H1 (cell line): ENCODE results near the gene RNF187. TPM values are rescaled to one million over a fixed set of nuclear protein-coding genes. Genes with fewer than 3 reads are reported as not detected.

Experiments
- CTCF ChIA-PET: fragments of 300-600 bp; sonication (Branson Sonifier 250); formaldehyde crosslinking; loops from one replicate; lab custom pipeline; 2021; ENCODE audit not compliant: partially characterized antibody; lab: Charles Lee
- POLR2A ChIA-PET: fragments of 300-600 bp; sonication (Branson Sonifier 250); formaldehyde crosslinking; loops from one replicate; lab custom pipeline; 2021; ENCODE audit warnings: inconsistent platforms; ENCODE audit not compliant: partially characterized antibody; lab: Charles Lee
- DNase-seq, 2 experiments: peaks; one replicate each; pipeline versions ENCODE4 v3.0.0 to v3.0.0-alpha.2; 2010 to 2022; ENCODE audit warnings: low spot score in 2 of 2, low read depth in 1 of 2, mixed read lengths in 1 of 2
- FAIRE-seq: peaks from 2 replicates; lab custom pipeline; 2011; peaks lifted over from hg19 to GRCh38; lab: Jason Lieb, UNC
- H2AFZ ChIP-seq: 2 replicates; pipeline ENCODE4 v1.8.1; 2012; ENCODE audit warnings: low read length, inconsistent platforms
- H2AK5ac ChIP-seq: 2 replicates; pipeline ENCODE4 v1.6.1; 2013; ENCODE audit warnings: low read depth, low read length
- H2BK120ac ChIP-seq: replicated peaks from 2 replicates; pipeline ENCODE3; 2013; ENCODE audit warnings: low read depth, low read length, inconsistent platforms
- H2BK12ac ChIP-seq: 2 replicates; pipeline ENCODE4 v1.6.1; 2013; ENCODE audit warnings: low read depth, low read length
- H2BK15ac ChIP-seq: 2 replicates; pipeline ENCODE4 v1.6.1; 2013; ENCODE audit warnings: low read length
- H2BK20ac ChIP-seq: 2 replicates; pipeline ENCODE4 v1.6.1; 2013; ENCODE audit warnings: low read length
- H2BK5ac ChIP-seq: 2 replicates; pipeline ENCODE4 v1.6.1; 2013; ENCODE audit warnings: low read depth, low read length
- H3K14ac ChIP-seq: 2 replicates; pipeline ENCODE4 v1.6.1; 2013; ENCODE audit warnings: inconsistent platforms; ENCODE audit not compliant: insufficient read length
- H3K18ac ChIP-seq: 2 replicates; pipeline ENCODE4 v1.6.1; 2013; ENCODE audit warnings: low read length; ENCODE audit errors: extremely low read depth
- H3K23ac ChIP-seq: 2 replicates; pipeline ENCODE4 v1.6.1; 2013; ENCODE audit warnings: inconsistent platforms; ENCODE audit not compliant: insufficient read length
- H3K23me2 ChIP-seq: 2 replicates; pipeline ENCODE4 v1.6.1; 2013; ENCODE audit warnings: low read depth, low read length
- H3K27ac ChIP-seq: 2 replicates; pipeline ENCODE4 v1.6.1; 2011; ENCODE audit warnings: low read depth, low read length, inconsistent platforms
- H3K27me3 ChIP-seq, 4 experiments: replicated peaks in 1 of 4; 1 replicate in 1 of 4; 2 replicates in 3 of 4; pipeline versions ENCODE4 v1.6.1 to v1.8.1; 2011 to 2013; ENCODE audit warnings: low read length in 3 of 4, mild to moderate bottlenecking in 3 of 4, inconsistent platforms in 2 of 4, mixed read lengths in 2 of 4, moderate library complexity in 1 of 4; ENCODE audit not compliant: control insufficient read depth in 3 of 4, insufficient read depth in 3 of 4; ENCODE audit errors: extremely low read depth in 1 of 4
- H3K36me3 ChIP-seq, 4 experiments: 2 replicates each; pipeline versions ENCODE4 v1.6.1 to v1.8.1; 2011 to 2013; ENCODE audit warnings: mild to moderate bottlenecking in 4 of 4, low read length in 3 of 4, moderate library complexity in 2 of 4, control low read depth in 1 of 4, inconsistent platforms in 1 of 4; ENCODE audit not compliant: insufficient read depth in 4 of 4, control insufficient read depth in 2 of 4
- H3K4ac ChIP-seq: replicated peaks from 2 replicates; pipeline ENCODE3; 2013; ENCODE audit warnings: low read length, low read depth, mixed read lengths, inconsistent platforms; ENCODE audit not compliant: insufficient read length
- H3K4me1 ChIP-seq, 4 experiments: replicated peaks in 1 of 4; 1 replicate in 1 of 4; 2 replicates in 3 of 4; pipeline versions ENCODE4 v1.6.1 to v1.8.1; 2011 to 2013; ENCODE audit warnings: low read length in 3 of 4, inconsistent platforms in 2 of 4, mixed read lengths in 1 of 4; ENCODE audit not compliant: insufficient read depth in 4 of 4, control insufficient read depth in 3 of 4
- H3K4me2 ChIP-seq, 2 experiments: 2 replicates each; pipeline versions ENCODE4 v1.6.1 to v1.8.1; 2011 to 2013; ENCODE audit warnings: low read depth in 2 of 2, low read length in 2 of 2, control low read depth in 1 of 2, inconsistent platforms in 1 of 2, mild to moderate bottlenecking in 1 of 2; ENCODE audit not compliant: insufficient read depth in 1 of 2
- H3K4me3 ChIP-seq, 4 experiments: fragments of 200-600, 300-600 bp in 1 of 4; sonication (generic), shearing (Covaris generic), sonication (Bioruptor Twin) in 1 of 4; 2 replicates each; pipeline versions ENCODE4 v1.5.1 to v1.8.1; 2011 to 2016; ENCODE audit warnings: low read length in 4 of 4, low read depth in 3 of 4, control low read depth in 2 of 4, inconsistent platforms in 2 of 4, mild to moderate bottlenecking in 2 of 4, mixed read lengths in 1 of 4, moderate library complexity in 1 of 4; ENCODE audit not compliant: insufficient read depth in 2 of 4; ENCODE audit errors: extremely low read depth in 1 of 4
- H3K56ac ChIP-seq: replicated peaks from 2 replicates; pipeline ENCODE3; 2013; ENCODE audit warnings: low read depth, mild to moderate bottlenecking, mixed read lengths, low read length, inconsistent platforms; ENCODE audit not compliant: insufficient read length
- H3K79me1 ChIP-seq: 2 replicates; pipeline ENCODE4 v1.6.1; 2013; ENCODE audit warnings: low read depth, low read length, control low read depth
- H3K79me2 ChIP-seq, 2 experiments: 2 replicates each; pipeline versions ENCODE4 v1.6.1 to v1.8.1; 2012 to 2013; ENCODE audit warnings: low read length in 2 of 2, mild to moderate bottlenecking in 2 of 2, inconsistent platforms in 1 of 2; ENCODE audit not compliant: insufficient read depth in 2 of 2, control insufficient read depth in 1 of 2
- H3K9ac ChIP-seq, 4 experiments: replicated peaks in 1 of 4; 1 replicate in 1 of 4; 2 replicates in 3 of 4; pipeline versions ENCODE4 v1.6.1 to v1.8.1; 2011 to 2013; ENCODE audit warnings: low read depth in 3 of 4, low read length in 3 of 4, control low read depth in 2 of 4, mild to moderate bottlenecking in 2 of 4, moderate library complexity in 2 of 4, inconsistent platforms in 1 of 4; ENCODE audit errors: extremely low read depth in 1 of 4
- H3K9me3 ChIP-seq, 2 experiments: 2 replicates each; pipeline versions ENCODE4 v1.6.1 to v1.8.1; 2012 to 2013; ENCODE audit warnings: mild to moderate bottlenecking in 2 of 2, moderate library complexity in 2 of 2, control low read depth in 1 of 2, inconsistent platforms in 1 of 2, low read depth in 1 of 2, low read length in 1 of 2, mixed read lengths in 1 of 2; ENCODE audit not compliant: insufficient read depth in 2 of 2
- H4K20me1 ChIP-seq, 2 experiments: replicated peaks in 1 of 2; 2 replicates each; pipeline versions ENCODE3 to v1.8.1; 2011 to 2013; ENCODE audit warnings: inconsistent platforms in 2 of 2, low read length in 2 of 2, mild to moderate bottlenecking in 1 of 2; ENCODE audit not compliant: insufficient read depth in 2 of 2, control insufficient read depth in 1 of 2
- H4K5ac ChIP-seq: 2 replicates; pipeline ENCODE4 v1.6.1; 2013; ENCODE audit warnings: low read length, low read depth, mixed read lengths, inconsistent platforms; ENCODE audit not compliant: insufficient read length
- H4K8ac ChIP-seq: 2 replicates; pipeline ENCODE4 v1.8.0; 2013; ENCODE audit warnings: mild to moderate bottlenecking, moderate library complexity, low read length, inconsistent platforms; ENCODE audit not compliant: insufficient read depth; ENCODE audit errors: extremely low read depth
- H4K91ac ChIP-seq: replicated peaks from 2 replicates; pipeline ENCODE3; 2013; ENCODE audit warnings: low read length, mixed read lengths, inconsistent platforms; ENCODE audit not compliant: insufficient read length
- POLR2AphosphoS5 ChIP-seq: IDR thresholded peaks from 2 replicates; pipeline ENCODE4 v1.6.1; 2011; ENCODE audit warnings: low read depth, low read length
- POU5F1 ChIP-seq: IDR thresholded peaks from 2 replicates; pipeline ENCODE4 v1.6.1; 2011; ENCODE audit warnings: low read depth, mild to moderate bottlenecking, low read length, moderate library complexity
- RAD21 ChIP-seq, 2 experiments: IDR thresholded peaks in 1 of 2; conservative IDR thresholded peaks in 1 of 2; 2 replicates each; pipeline ENCODE4 v1.6.1; 2011; ENCODE audit warnings: low read depth in 2 of 2, low read length in 2 of 2, improper control_type of control experiment in 1 of 2, inconsistent platforms in 1 of 2, mild to moderate bottlenecking in 1 of 2, moderate library complexity in 1 of 2
- RXRA ChIP-seq: IDR thresholded peaks from 2 replicates; pipeline ENCODE4 v1.6.1; 2011; ENCODE audit warnings: low read depth, mild to moderate bottlenecking, low read length, moderate library complexity; ENCODE audit not compliant: insufficient read depth
- WGBS, 2 experiments: shearing (Covaris generic) in 1 of 2; methylation state at CpG; one replicate each; pipeline versions ENCODE4 v1.1.6 to v1.1.7; 2013 to 2015; ENCODE audit warnings: low lambda C conversion rate in 2 of 2, mixed read lengths in 2 of 2, inconsistent platforms in 1 of 2, low coverage in 1 of 2, missing lambda C conversion rate in 1 of 2; ENCODE audit not compliant: insufficient replicate concordance in 2 of 2, insufficient coverage in 1 of 2, insufficient read length in 1 of 2; ENCODE audit errors: extremely low coverage in 1 of 2, missing lambda C conversion rate in 1 of 2; 5-methylcytosine and 5-hydroxymethylcytosine counted together
- polyA plus RNA-seq, 7 experiments: library from polyadenylated mRNA; depleted of rRNA in 3 of 7; stranded (reverse) in 5 of 7; unstranded in 2 of 7; fragments of >200 nt in 5 of 7; fragments of 200-250 nt in 2 of 7; gene quantifications; 1 replicate in 5 of 7; 2 replicates in 1 of 7; 4 replicates in 1 of 7; pipeline versions ENCODE4 v1.2.1 to v1.2.3, GENCODE V29; 2011 to 2013; ENCODE audit warnings: missing spikeins in 2 of 7, mixed read lengths in 2 of 7
- total RNA-seq: library from RNA; stranded (reverse); fragmentation: NEBNext Ultra II Directional; extraction: Animal tissue kit (Norgen Biotek cat#: 25700); gene quantifications from 2 replicates; pipeline ENCODE4 v1.2.1, GENCODE V29; 2021

Gene RNF187
- total and polyA plus RNA-seq, 2 of the 8 experiments (the other 6 are each of a cell fraction or from before 2014, with no cell fraction given): 47.0 to 113 TPM

DNA sequence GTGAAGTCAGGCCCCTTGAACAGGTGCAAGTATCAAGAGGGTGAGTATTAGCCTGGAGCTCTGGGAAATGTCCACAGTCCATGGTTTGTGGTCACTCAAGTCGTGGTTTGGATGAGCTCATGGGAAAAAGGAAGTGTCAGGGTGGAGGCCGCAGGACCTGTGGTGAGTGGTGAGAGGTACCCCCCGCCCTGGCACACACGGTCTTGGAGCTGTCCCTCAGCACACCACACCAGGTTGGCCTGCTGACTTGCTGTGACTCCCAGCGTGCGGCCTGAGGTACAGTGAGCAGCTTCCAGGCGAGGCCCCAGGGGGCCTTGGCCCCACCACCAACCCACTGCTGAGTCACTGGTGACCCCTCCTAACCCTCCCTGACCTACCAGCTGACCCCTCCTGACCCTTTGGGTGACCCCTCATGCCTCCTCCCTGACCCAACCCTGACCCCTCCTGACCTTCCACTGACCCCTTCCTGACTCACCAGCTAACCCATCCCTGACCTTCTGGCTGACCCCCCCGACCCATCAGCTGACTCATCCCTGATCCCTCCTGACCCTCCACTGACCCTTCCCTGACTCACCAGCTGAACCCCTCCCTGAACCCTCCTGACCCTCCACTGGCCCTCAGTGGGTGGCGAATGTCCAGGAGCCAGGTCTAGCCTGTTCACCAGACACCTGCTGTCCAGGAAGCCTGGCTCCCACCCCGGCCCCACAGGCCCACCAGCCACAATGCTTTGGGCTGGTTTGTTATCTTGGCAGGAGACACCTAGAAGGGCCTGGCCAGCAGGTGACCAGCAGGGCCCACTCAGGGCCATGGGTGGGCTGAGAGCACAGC lies 34.8 kb upstream of the RNF187 start:
- H3K27ac ChIP-seq: no peak overlapping the region
- no peak overlapping the region for H3K4ac ChIP-seq
- no peak overlapping the region for H3K23ac ChIP-seq
- no peak overlapping the region for H3K14ac ChIP-seq
- H3K79me1 ChIP-seq: 0 out of 2 replicates have a peak, but pooled peaks cover 2% of the 10 kb centered on the region
- no peak overlapping the region for H2BK12ac ChIP-seq
- peaks cover 0 to 2% (median 0%) of the 10 kb centered on the region in 4 experiments; a peak in 1 of 7 replicates for H3K4me1 ChIP-seq
- ChIA-PET POLR2A (interaction anchor here (0.8 to 5.0 kb wide), 9 partner anchors 9 to 62 kb away, joined by 3 to 24 read pairs (median 3); no protein-coding TSS in a partner anchor), CTCF (interaction anchor here (0.7 to 1.2 kb wide), 5 partner anchors 13 to 58 kb away, joined by 3 to 4 read pairs (median 3); no protein-coding TSS in a partner anchor)
- H3K9me3 ChIP-seq: no peaks in the 10 kb centered on the region
- H3K56ac ChIP-seq: no peak overlapping the region
- H3K79me2 ChIP-seq: peaks cover 0 to 19% of the 10 kb centered on the region in 2 experiments; a peak in 2 of 4 replicates
- peaks cover 0 to 15% of the 10 kb centered on the region in 2 experiments for H4K20me1 ChIP-seq
- no peak overlapping the region for H2BK15ac ChIP-seq
- H4K91ac ChIP-seq: no peak overlapping the region
- H3K18ac ChIP-seq: no peak overlapping the region
- no peak overlapping the region; the same call in 1 of the 2 replicates for H4K8ac ChIP-seq
- peaks cover 2% of the 10 kb centered on the region; the same call in 1 of the 2 replicates for H3K23me2 ChIP-seq
- no peak overlapping the region for H2BK20ac ChIP-seq
- DNase-seq (peak in 1 of 2 experiments; percentile 45), FAIRE-seq (no peak)
- no peak overlapping the region for H3K9ac ChIP-seq
- TF ChIP-seq POU5F1: no peak
- no peak for TF ChIP-seq RAD21 (IDR thresholded peaks at IDR 0.05 in 1 of 2, conservative IDR thresholded peaks at IDR 0.05 in 1 of 2; ENCODE audit: low read depth in 2 of 2, low read length in 2 of 2)
- peak; percentile 33; the same call in 1 of the 2 replicates for TF ChIP-seq POLR2AphosphoS5
- TF ChIP-seq RXRA: peak; percentile 88; the same call in 1 of the 2 replicates
- WGBS, 2 experiments: 87% methylated on average over 10 of the region's 10 CpGs; no CpG with 5 or more reads in 1 of the 2 experiments
- H2BK5ac ChIP-seq: no peak overlapping the region
- H2AK5ac ChIP-seq: no peak overlapping the region
- no peak overlapping the region for H2AFZ ChIP-seq
- peaks cover 0 to 15% (median 3%) of the 10 kb centered on the region in 4 experiments; a peak in 5 of 7 replicates for H3K27me3 ChIP-seq
- no peak overlapping the region for H3K4me2 ChIP-seq
- H3K4me3 ChIP-seq: no peak overlapping the region
- no peak overlapping the region for H4K5ac ChIP-seq
- no peak overlapping the region for H2BK120ac ChIP-seq
- H3K36me3 ChIP-seq: peaks cover 0 to 2% (median 0%) of the 10 kb centered on the region in 4 experiments; a peak in 1 of 8 replicates
